22Rv1 (cell line): Measurements from ENCODE around the gene WIPF1.

Experiments used
- CTCF ChIP-seq: fragments of 450-650 bp; IDR thresholded peaks from 2 replicates; pipeline ENCODE4 v1.5.1; 2017; ENCODE audit warnings: mild to moderate bottlenecking
- ZFX ChIP-seq: fragments of 450-650 bp; IDR thresholded peaks from 2 replicates; pipeline ENCODE4 v1.6.1; 2017; ENCODE audit warnings: antibody characterized with exemption, borderline replicate concordance

GRCh38 chr2:174636987-174637386, 39.4 kb upstream of the WIPF1 start:
- TF ChIP-seq CTCF: no peak
- TF ChIP-seq ZFX: no peak
